Keratinocyte (primary cell): ENCODE results near the gene TCF7L2. TPM values are rescaled to one million over a fixed set of nuclear protein-coding genes. Genes with fewer than 3 reads are reported as not detected.

Experiments
- DNase-seq: peaks from one replicate; pipeline ENCODE4 v3.0.0-alpha.2; 2011; ENCODE audit warnings: low read depth, missing footprints, low spot score
- FAIRE-seq: peaks from 2 replicates; lab custom pipeline; 2011; peaks lifted over from hg19 to GRCh38; lab: Jason Lieb, UNC
- H2AFZ ChIP-seq: 2 replicates; pipeline ENCODE4 v1.6.0; 2012; ENCODE audit warnings: low read length, control low read depth, inconsistent platforms; ENCODE audit not compliant: control insufficient read depth
- H3K27ac ChIP-seq: 2 replicates; pipeline ENCODE4 v1.5.1; 2011; ENCODE audit warnings: low read length; ENCODE audit not compliant: control insufficient read depth, insufficient read depth
- H3K27me3 ChIP-seq: 3 replicates; pipeline ENCODE4 v1.6.0; 2011; ENCODE audit warnings: low read length; ENCODE audit not compliant: control insufficient read depth, insufficient read depth; ENCODE audit errors: extremely low read depth
- H3K36me3 ChIP-seq, 2 experiments: 2 replicates in 1 of 2; 3 replicates in 1 of 2; pipeline ENCODE4 v1.5.1; 2011; ENCODE audit warnings: low read length in 2 of 2, mild to moderate bottlenecking in 1 of 2; ENCODE audit not compliant: control insufficient read depth in 2 of 2, insufficient read depth in 2 of 2; ENCODE audit errors: extremely low read depth in 1 of 2
- H3K4me1 ChIP-seq: 3 replicates; pipeline ENCODE4 v1.5.1; 2011; ENCODE audit warnings: low read length; ENCODE audit not compliant: control insufficient read depth, insufficient read depth; ENCODE audit errors: extremely low read depth
- H3K4me2 ChIP-seq: 3 replicates; pipeline ENCODE4 v1.6.0; 2011; ENCODE audit warnings: low read depth, low read length; ENCODE audit not compliant: control insufficient read depth, insufficient read depth; ENCODE audit errors: extremely low read depth
- H3K4me3 ChIP-seq, 3 experiments: fragments of 200-600 bp in 1 of 3; sonication (generic) in 1 of 3; 2 replicates in 2 of 3; 3 replicates in 1 of 3; pipeline ENCODE4 v1.5.1; 2011 to 2016; ENCODE audit warnings: low read length in 3 of 3, mild to moderate bottlenecking in 3 of 3, control low read depth in 2 of 3, inconsistent platforms in 1 of 3, low read depth in 1 of 3, mixed read lengths in 1 of 3, mixed run types in 1 of 3, moderate library complexity in 1 of 3; ENCODE audit not compliant: control insufficient read depth in 2 of 3, insufficient read depth in 2 of 3; ENCODE audit errors: extremely low read depth in 1 of 3
- H3K79me2 ChIP-seq: 2 replicates; pipeline ENCODE4 v1.6.0; 2012; ENCODE audit warnings: low read length; ENCODE audit not compliant: control insufficient read depth, insufficient read depth
- H3K9ac ChIP-seq: 3 replicates; pipeline ENCODE4 v1.6.0; 2011; ENCODE audit warnings: low read length; ENCODE audit not compliant: control insufficient read depth, insufficient read depth; ENCODE audit errors: extremely low read depth
- H3K9me1 ChIP-seq: 3 replicates; pipeline ENCODE4 v1.6.0; 2011; ENCODE audit warnings: low read length; ENCODE audit not compliant: control insufficient read depth, insufficient read depth; ENCODE audit errors: extremely low read depth
- H3K9me3 ChIP-seq: 2 replicates; pipeline ENCODE4 v1.5.1; 2012; ENCODE audit warnings: low read depth, low read length; ENCODE audit not compliant: control insufficient read depth
- H4K20me1 ChIP-seq: 3 replicates; pipeline ENCODE4 v1.6.0; 2011; ENCODE audit warnings: low read length; ENCODE audit not compliant: control insufficient read depth, insufficient read depth; ENCODE audit errors: extremely low read depth
- EZH2 ChIP-seq: IDR thresholded peaks from one replicate; pipeline ENCODE4 v1.6.1; 2012; ENCODE audit warnings: inconsistent platforms, mild to moderate bottlenecking, low read length, moderate library complexity
- dilution Hi-C: fragments of 300-500 bp; cut with MboI; formaldehyde crosslinking; loops from one replicate; pipeline ENCODE4 v1.7.0; 2020; ENCODE audit warnings: low sequenced_read_pairs; ENCODE audit not compliant: extremely low pct_ligation_motif_present
- polyA plus RNA-seq, 5 experiments: library from polyadenylated mRNA; depleted of rRNA in 3 of 5; stranded (reverse) in 3 of 5; stranded (forward) in 1 of 5; unstranded in 1 of 5; fragments of >200 nt; gene quantifications; 1 replicate in 1 of 5; 2 replicates in 3 of 5; 3 replicates in 1 of 5; pipeline versions ENCODE4 v1.2.1 to v1.2.3, GENCODE V29; 2011 to 2012; ENCODE audit warnings: missing spikeins in 2 of 5, low read depth in 1 of 5, low replicate concordance in 1 of 5
- TF ChIP-seq, protein P1 (sequence below), 3 experiments: IDR thresholded peaks in 1 of 3; conservative IDR thresholded peaks in 1 of 3; optimal IDR thresholded peaks in 1 of 3; 2 replicates in 2 of 3; 3 replicates in 1 of 3; pipeline versions ENCODE3 to v1.5.1; 2011; ENCODE audit warnings: low read length in 3 of 3, mild to moderate bottlenecking in 3 of 3, moderate library complexity in 2 of 3, control low read depth in 1 of 3, inconsistent platforms in 1 of 3; ENCODE audit not compliant: insufficient read depth in 2 of 3; ENCODE audit errors: extremely low read depth in 1 of 3

Gene TCF7L2
- polyA plus RNA-seq, 1 donor (not counting 4 experiments of a cell fraction or from before 2014, with no cell fraction given): 2.5 TPM

DNA sequence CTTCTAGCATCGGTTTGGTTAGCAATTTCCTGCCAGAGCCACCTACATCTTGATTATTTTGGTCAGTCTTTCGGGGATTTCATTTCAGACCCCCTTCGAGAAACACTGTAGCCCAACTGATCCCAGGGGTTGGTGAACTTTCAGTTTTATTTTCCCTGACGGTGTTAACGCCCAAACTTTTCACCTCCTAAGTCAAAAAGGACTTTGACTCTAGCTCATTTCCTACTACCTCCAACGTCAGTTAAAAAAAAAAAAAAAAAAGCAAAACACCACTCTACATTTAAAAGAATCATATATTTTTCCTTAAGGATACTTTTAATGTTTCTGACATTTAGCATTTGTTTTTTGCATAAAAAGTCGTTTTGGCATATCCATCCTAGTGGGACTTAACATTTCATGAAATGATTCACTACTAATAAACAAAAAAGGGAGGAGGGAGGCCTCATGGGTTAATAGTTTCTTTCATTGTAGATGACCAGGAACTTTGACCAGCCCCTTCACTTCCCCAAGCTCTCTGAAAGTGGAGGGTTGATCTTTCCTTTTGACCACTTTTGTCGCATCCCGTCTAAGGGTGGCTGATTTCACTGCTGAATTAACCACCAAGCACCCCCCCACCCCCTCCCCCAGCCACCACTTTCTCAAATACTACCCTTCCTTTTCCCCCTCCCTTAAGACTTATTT, 764 bp upstream of the TCF7L2 start:
- Histone ChIP-seq H3K27ac (no peak overlapping the region), H3K36me3 (no peaks in the 10 kb centered on the region), H3K27me3 (no peaks in the 10 kb centered on the region), H3K9me3 (no peaks in the 10 kb centered on the region), H3K79me2 (peaks cover 25% of the 10 kb centered on the region), H3K9ac (peak overlapping the region; percentile 52), H3K4me1 (peaks cover 14% of the 10 kb centered on the region), H2AFZ (peak overlapping the region; percentile 69), H3K9me1 (no peaks in the 10 kb centered on the region), H3K4me2 (peak overlapping the region; percentile 67), H4K20me1 (no peaks in the 10 kb centered on the region), H3K4me3 (peak overlapping the region in 2 of 3 experiments; percentile 30 to 53)
- no peak for FAIRE-seq
- DNase-seq: no peak
- dilution Hi-C loops: no loop called here
- TF ChIP-seq EZH2: no peak
- TF ChIP-seq, protein P1, sequence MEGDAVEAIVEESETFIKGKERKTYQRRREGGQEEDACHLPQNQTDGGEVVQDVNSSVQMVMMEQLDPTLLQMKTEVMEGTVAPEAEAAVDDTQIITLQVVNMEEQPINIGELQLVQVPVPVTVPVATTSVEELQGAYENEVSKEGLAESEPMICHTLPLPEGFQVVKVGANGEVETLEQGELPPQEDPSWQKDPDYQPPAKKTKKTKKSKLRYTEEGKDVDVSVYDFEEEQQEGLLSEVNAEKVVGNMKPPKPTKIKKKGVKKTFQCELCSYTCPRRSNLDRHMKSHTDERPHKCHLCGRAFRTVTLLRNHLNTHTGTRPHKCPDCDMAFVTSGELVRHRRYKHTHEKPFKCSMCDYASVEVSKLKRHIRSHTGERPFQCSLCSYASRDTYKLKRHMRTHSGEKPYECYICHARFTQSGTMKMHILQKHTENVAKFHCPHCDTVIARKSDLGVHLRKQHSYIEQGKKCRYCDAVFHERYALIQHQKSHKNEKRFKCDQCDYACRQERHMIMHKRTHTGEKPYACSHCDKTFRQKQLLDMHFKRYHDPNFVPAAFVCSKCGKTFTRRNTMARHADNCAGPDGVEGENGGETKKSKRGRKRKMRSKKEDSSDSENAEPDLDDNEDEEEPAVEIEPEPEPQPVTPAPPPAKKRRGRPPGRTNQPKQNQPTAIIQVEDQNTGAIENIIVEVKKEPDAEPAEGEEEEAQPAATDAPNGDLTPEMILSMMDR (optimal IDR thresholded peaks at IDR 0.05 in 1 of 3, IDR thresholded peaks at IDR 0.05 in 1 of 3, conservative IDR thresholded peaks at IDR 0.05 in 1 of 3; ENCODE audit: extremely low read depth in 1 of 3, insufficient read depth in 2 of 3, low read length in 3 of 3): no peak

DNA sequence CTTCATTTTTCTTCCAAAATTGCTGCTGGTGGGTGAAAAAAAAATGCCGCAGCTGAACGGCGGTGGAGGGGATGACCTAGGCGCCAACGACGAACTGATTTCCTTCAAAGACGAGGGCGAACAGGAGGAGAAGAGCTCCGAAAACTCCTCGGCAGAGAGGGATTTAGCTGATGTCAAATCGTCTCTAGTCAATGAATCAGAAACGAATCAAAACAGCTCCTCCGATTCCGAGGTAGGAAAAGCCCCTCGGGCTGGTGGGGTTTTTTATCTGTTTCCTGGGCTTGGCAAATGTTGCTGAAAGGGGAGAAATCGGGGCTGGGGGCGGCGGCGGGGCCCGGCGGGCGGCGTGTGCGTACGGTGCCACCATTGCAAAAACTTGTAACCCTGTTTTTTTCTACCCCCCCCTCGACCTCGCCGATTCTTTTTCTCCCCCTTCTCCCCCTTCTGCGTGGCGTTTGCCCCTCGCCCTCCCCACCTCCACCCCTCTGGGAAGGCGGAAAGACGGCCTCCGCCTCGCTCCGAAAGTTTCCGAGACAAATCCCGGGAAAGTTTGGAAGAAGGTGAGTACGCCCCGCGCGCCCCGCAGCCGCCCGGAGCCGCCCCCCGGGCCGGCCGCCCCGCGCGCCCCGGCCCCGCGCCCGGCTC, 789 bp downstream of the TCF7L2 start:
- DNase-seq (no peak), FAIRE-seq (peak; percentile 36)
- Histone ChIP-seq H3K4me3 (peak overlapping the region; percentile 68 to 96 (median 88)), H3K9me1 (no peaks in the 10 kb centered on the region), H3K9me3 (no peaks in the 10 kb centered on the region), H3K27ac (peak overlapping the region; percentile 94), H4K20me1 (no peaks in the 10 kb centered on the region), H3K79me2 (peaks cover 30% of the 10 kb centered on the region), H3K4me1 (peaks cover 26% of the 10 kb centered on the region), H3K4me2 (peak overlapping the region; percentile 87), H3K9ac (peak overlapping the region; percentile 97), H3K36me3 (no peaks in the 10 kb centered on the region), H2AFZ (peak overlapping the region; percentile 49), H3K27me3 (no peaks in the 10 kb centered on the region)
- dilution Hi-C loops: no loop called here
- no peak for TF ChIP-seq EZH2
- TF ChIP-seq, protein P1 (optimal IDR thresholded peaks at IDR 0.05 in 1 of 3, IDR thresholded peaks at IDR 0.05 in 1 of 3, conservative IDR thresholded peaks at IDR 0.05 in 1 of 3; ENCODE audit: extremely low read depth in 1 of 3, insufficient read depth in 2 of 3, low read length in 3 of 3): no peak
